HG03439 (cell line): ENCODE data around the gene ANKRD34B.
"Not testable (repeated sequence)": the region's sequence is repeated elsewhere in the genome, so short reads cannot be mapped to it uniquely, and the experiment has no call there.

ENCODE experiments used
- ATAC-seq: cut with Tn5 transposase; IDR thresholded peaks from one replicate; pipeline ENCODE4 v1.9.1; 2021; ENCODE audit warnings: mild to moderate bottlenecking, moderate library complexity; ENCODE audit not compliant: unreplicated experiment

ANKRD34B gene

DNA sequence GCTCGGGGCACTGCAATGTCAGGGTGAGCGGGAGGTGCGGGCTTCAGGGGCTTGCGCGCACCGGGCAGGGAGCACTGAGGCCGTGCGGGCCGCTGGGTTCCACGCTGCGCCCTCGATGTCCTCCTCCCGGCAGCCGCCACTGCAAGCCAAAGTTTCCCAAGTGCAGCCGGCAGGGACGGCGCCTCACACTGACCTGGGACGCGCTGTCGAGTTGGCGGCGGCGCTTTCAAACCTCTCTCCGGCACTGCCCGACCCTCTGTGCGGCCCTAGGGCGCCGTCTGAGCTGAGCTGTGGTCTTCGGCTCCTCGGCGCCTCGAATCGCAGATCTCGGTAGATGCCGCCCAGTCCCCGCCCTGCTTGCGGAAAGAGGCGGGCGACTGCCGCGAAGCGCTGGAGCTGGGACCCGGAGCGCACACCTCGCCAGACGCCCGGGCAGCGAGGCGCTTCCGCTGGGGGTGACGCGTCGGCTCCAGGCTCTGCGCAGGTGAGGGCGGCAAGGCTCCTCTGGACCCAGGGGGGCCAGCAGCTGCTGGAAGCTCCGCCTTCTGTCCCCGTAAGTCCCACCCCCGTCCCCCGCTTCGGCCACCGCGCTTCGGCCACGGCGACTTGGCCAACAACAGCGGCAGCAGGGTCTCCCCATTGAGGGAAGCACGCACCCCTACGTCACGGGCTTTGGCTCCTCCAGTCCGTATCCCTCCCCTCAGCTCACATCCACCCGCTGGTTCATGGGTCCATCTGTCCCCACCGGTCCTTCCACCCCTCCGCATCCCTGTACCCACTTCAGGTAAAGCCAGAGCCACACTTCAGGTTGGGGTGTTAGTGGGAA lies at the start of gene ANKRD34B:
ANKRD34B (minus strand) TSS at position 320 of the 826 bp plus-strand sequence. CDS start 10,261 bp downstream, outside the sequence.
- ATAC-seq, result no peak

DNA sequence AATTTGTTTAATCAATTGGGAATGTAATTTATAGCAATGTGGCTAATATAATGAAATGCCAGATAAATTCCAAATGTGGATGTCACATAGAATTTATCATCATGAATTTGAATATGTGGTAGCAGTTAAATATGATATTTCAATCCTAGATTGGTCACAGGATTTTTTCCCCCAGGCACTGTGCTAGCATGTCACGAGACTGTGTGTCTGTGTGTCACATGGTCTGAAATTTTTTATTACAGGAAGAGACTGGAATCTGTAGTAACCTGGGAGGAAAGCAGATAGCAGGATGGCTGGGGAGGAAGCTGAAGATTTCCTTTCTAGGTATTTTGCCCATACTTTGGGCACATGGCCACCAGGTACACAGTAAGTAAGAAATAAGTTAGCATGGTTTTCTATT lies 49.0 kb upstream of the ANKRD34B start:
- ATAC-seq, result no peak

GRCh38 chr5:80618438-80618837 lies 48.4 kb upstream of the ANKRD34B start:
- no peak for ATAC-seq

DNA sequence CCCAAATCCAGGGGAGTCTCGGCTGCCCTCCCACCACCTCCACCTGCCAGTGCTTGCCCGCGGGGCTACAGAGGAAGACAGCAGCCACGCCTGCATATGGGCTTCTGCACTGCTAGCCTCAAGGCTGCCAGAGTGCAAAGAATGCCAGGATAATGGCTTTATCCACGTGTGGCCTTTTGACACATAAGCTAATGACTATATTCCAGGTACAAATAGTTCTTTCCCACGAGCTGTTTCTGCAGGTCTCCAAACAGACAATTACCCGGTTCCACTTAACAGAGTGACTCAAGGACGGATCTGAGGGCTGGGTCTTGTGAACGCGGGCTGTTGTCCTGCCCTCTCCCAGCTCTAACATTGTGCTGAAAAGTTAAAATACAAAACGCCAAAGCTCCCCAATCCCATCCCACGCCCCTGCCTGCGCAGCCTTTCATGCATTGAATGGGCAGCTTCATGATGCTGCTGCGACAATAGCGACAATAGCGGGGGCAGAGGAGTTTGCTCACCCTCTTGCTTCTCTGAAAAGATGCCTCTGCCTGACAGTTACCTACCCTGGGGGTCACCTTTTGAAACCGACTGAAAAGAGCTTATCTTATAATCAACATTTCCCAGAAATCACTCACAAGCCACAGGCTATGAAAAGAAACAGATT lies 45.3 kb upstream of the ANKRD34B start:
- no peak for ATAC-seq

DNA sequence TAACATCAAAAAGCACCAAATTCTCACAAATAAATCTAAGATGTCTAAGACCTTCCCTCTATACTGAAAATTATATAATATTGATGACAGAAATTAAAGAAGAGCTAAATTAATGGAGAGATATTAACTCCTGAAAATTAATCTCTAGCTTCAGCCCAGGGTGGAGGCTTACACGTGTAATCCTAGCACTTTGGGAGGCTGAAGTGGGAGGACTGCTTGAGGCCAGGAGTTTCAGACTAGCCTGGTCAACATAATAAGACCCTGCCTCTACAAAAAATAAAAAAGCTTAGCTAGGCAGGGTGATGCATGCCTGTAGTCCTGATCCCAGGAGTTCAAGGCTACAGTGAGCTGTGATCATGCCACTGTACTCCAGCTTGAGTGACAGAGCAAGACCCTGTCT lies 39.6 kb upstream of the ANKRD34B start:
- ATAC-seq, result no peak

DNA sequence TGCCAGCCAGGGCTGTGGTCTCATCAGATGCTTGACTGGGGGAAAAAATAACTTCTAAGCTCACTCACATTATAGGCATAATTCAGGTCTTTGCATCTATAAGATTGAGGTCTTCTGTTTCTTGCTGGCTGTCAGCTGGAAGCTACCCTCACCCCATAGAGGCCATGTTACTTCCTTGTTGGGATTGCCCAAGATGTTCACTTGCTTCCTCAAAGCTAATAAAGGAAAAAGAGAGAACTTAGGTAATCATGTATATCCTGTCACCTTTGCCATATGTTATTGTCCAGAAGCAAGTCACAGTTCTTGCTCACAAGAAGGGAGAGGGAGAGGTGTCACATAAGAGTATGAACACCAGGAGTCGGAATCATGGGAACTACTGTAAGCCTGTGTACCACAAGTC lies 38.7 kb upstream of the ANKRD34B start:
- ATAC-seq, result no peak

DNA sequence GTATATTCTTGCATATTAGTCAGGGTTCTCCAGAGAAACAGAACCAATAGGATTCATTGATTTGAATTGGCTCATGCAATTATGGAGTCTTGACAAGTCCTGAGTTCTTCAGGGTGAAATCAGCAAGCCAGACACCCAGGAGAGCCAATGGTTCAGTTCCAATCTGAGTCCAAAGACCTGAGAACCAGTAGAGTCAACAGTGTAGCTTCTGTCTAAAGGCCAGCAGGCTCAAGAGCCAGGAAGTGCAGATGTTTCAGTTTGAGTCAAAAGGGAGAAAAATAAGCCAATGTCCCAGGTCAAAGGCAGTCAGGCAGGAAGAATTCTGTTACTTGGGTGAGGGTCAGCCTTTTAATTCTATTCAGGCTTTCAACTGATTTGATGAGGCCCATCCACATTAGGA lies 37.8 kb upstream of the ANKRD34B start:
- ATAC-seq, result no peak

DNA sequence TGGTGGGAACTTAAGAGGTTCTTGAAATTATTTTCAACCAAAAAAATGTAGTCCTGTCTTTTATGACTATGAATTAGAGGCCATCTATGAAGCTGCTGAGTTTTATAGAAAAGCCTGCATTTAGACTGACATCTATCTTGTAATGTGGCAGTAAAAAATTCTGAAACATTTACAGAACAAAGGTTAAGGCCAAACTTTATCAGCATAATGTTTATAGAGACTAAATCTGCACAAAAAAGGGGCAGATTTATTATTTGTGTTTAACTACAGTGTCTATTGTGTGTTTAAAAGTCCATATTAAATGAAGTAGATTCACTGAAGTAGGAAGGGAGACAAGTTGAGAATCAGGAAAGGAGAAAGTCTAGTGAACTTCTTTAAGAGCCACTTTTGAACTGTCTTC lies 37.3 kb upstream of the ANKRD34B start:
- ATAC-seq, result no peak

- no peak for ATAC-seq
Measured at GRCh38 chr5:80600943-80601693, 31.0 kb upstream of the ANKRD34B start.

- ATAC-seq, result no peak
Measured at GRCh38 chr5:80597500-80597899, 27.4 kb upstream of the ANKRD34B start.

DNA sequence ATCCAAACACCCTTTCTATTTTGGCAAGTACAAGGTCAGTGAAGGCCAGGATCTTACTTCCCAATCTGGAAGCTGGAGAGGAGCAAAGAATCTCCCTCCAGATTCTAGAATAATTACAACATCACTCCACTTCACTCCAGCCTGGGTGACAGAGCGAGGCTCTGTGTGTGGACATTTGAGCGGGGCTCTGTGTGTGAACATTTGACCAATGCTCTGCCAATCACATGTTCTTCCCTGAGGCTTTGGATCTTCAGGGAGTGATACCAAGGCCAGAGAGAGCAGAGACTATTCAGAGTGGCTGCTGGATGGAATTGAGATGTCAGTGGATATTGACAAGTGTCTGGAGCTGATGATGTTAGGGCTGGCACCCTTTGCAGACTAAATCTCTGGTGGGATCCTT lies 24.7 kb upstream of the ANKRD34B start:
- no peak for ATAC-seq

DNA sequence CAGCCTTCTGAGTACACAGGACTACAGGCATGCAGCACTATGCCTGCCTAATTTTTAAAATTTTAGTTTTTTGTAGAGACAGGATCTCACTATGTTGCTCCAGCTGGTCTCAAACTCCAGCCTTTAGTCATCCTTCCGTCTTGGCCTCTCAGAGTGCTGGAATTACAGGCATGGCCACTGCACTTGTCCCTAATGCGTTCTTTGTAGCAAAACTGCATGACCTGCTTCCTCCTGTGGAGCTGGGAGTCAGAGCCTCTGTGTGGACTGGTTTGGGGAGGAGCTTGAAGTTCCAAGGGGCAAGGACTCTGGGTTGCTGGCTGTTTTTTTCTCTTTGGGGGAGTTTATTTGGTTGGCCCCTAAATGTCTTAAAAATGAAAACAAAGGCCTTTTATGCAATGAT lies 22.7 kb upstream of the ANKRD34B start:
- ATAC-seq, result no peak

DNA sequence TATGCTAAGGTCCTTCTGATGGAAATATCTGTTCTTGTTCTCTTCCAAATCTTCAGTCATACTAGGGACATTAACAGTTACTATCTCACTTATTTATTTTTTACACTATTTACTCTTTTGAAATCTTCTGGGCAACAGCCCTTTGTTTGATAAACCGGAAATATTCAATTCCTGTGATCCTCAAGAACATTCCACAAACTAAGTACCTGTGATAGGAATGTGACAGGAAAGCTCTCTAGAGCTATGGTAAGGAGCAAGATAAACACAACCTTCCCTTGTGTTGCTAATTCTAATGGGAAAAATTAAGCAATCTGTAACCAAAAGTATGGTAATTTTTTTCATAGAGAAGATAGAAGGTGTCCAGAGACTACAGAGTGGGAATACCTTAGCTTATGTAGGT lies 22.0 kb upstream of the ANKRD34B start:
- no peak for ATAC-seq

DNA sequence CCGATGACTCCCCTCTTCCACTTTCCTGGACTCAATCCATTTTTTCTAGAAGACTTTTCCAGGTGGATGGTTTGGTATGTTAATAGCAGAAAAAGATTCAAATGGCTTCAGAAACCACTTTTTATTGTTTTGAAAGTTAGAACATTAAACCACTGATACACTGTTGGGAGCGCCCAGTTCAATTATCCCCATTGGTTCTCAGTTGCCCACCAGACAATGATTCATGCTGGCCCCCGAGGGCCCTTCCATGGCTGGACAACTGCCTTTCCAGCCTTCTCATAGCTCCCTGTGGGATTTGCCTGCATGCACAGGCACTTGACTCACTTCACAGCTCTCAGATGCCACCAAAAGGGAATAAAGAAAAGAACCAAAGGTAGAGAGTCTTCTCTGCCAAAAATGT lies 21.3 kb upstream of the ANKRD34B start:
- no peak for ATAC-seq

- no peak for ATAC-seq
Measured at GRCh38 chr5:80590766-80591165, 20.7 kb upstream of the ANKRD34B start.

- ATAC-seq, result no peak
Measured at GRCh38 chr5:80588858-80589540, 18.9 kb upstream of the ANKRD34B start.

GRCh38 chr5:80584770-80585169 lies 14.7 kb upstream of the ANKRD34B start:
- ATAC-seq, result no peak

DNA sequence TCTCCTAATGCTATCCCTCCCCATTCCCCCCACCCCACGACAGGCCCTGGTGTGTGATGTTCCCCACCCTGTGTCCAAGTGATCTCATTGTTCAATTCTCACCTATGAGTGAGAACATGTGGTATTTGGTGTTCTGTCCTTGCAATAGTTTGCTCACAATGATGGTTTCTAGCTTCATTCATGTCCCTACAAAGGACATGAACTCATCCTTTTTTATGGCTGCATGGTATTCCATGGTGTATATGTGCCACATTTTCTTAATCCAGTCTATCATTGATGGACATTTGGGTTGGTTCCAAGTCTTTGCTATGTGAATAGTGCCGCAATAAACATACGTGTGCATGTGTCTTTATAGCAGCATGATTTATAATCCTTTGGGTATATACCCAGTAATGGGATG lies 10.2 kb upstream of the ANKRD34B start:
- not testable (repeated sequence) for ATAC-seq

DNA sequence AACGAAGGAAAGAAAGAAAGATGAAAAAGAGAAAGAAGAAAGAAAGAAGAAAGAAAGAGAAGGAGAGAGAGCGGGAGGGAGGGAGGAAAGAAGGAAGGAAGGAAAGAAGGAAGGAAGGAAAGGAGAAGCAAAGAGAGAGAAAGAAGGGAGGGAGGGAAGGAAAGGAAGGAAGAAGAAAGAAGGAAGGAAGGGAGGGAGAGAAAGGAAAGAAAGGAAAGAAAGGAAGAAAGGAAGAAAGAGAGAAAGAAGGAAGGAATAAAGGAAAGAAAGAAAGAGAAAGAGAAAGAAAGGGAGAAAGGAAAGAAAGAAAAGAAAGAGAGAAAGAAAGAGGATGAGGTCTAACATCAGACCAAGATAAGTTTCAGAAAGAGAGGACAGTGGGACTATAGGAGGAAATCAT lies 9.0 kb upstream of the ANKRD34B start:
- ATAC-seq, result no peak

GRCh38 chr5:80577707-80578106 lies 7.6 kb upstream of the ANKRD34B start:
- no peak for ATAC-seq

GRCh38 chr5:80576383-80576782 lies 6.3 kb upstream of the ANKRD34B start:
- ATAC-seq, result no peak
